Measurements from ENCODE around the gene SAMD11. TPM values are rescaled to one million over a fixed set of nuclear protein-coding genes. Genes with fewer than 3 reads are reported as not detected.

Gene SAMD11
- total and polyA plus RNA-seq, 2 donors (not counting 1 experiment from before 2014, with no cell fraction given) = not detected

DNA sequence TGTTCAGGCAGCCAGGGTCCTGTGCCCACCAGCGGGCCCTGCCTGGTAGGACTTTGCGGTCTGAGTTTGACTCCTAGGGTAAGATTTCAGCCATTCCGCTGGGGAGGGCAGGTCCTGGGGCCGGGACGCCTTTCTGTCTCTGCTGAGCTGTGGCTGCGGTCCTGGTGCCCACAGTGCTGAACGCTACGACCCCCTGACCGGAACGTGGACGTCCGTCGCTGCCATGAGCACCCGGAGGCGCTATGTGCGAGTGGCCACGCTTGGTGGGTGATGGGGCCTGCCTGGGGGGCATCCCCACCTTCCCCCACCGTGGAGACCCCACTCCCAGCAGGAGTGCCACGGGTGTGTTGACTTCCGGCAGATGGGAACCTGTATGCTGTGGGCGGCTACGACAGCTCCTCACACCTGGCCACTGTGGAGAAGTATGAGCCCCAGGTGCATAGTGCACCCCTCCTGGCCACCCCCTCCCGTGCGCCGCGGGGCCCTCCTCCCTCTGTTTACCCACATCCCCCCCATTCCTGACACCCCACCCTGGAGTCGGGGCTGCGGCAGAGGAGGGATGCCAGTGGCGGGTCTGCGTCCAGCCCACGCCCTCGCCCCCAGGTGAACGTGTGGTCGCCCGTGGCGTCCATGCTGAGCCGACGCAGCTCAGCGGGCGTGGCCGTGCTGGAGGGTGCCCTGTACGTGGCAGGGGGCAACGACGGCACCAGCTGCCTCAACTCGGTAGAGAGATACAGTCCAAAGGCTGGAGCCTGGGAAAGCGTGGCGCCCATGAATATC, 40.2 kb downstream of the SAMD11 start:
- H3K9ac ChIP-seq (ENCODE audit: low read length) = no peak overlapping the region
- H3K27me3 Mint-ChIP-seq = peaks cover 5% of the 10 kb centered on the region
- peak overlapping the region; percentile 46 for H3K27ac Mint-ChIP-seq
- H3K9me3 Mint-ChIP-seq (ENCODE audit: insufficient read depth) = no peaks in the 10 kb centered on the region
- no peaks in the 10 kb centered on the region for H3K36me3 ChIP-seq (replicated peaks in 1 of 2; ENCODE audit: control extremely low read depth in 1 of 2, control insufficient read depth in 1 of 2, extremely low read depth in 1 of 2, insufficient read depth in 2 of 2, low read length in 1 of 2)
- H4K20me1 ChIP-seq (ENCODE audit: control insufficient read depth, insufficient read depth, low read length, poor library complexity, severe bottlenecking) = peaks cover 1% of the 10 kb centered on the region
- DNase-seq = no peak
- no peak for TF ChIP-seq EZH2 (IDR thresholded peaks at IDR 0.05; ENCODE audit: borderline replicate concordance, insufficient read depth, low read depth, low read length, poor library complexity, severe bottlenecking)
- TF ChIP-seq, protein P1, sequence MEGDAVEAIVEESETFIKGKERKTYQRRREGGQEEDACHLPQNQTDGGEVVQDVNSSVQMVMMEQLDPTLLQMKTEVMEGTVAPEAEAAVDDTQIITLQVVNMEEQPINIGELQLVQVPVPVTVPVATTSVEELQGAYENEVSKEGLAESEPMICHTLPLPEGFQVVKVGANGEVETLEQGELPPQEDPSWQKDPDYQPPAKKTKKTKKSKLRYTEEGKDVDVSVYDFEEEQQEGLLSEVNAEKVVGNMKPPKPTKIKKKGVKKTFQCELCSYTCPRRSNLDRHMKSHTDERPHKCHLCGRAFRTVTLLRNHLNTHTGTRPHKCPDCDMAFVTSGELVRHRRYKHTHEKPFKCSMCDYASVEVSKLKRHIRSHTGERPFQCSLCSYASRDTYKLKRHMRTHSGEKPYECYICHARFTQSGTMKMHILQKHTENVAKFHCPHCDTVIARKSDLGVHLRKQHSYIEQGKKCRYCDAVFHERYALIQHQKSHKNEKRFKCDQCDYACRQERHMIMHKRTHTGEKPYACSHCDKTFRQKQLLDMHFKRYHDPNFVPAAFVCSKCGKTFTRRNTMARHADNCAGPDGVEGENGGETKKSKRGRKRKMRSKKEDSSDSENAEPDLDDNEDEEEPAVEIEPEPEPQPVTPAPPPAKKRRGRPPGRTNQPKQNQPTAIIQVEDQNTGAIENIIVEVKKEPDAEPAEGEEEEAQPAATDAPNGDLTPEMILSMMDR (IDR thresholded peaks at IDR 0.05) = no peak
- peaks cover 22 to 30% of the 10 kb centered on the region in 2 donors for H3K4me1 ChIP-seq (ENCODE audit: control insufficient read depth in 2 of 2, insufficient read depth in 2 of 2, low read length in 2 of 2)
- ChIA-PET POLR2A (no interaction called here), CTCF (no interaction called here)
- no peaks in the 10 kb centered on the region for H3K9me3 ChIP-seq (ENCODE audit: control extremely low read depth in 1 of 3, control insufficient read depth in 2 of 3, insufficient read depth in 1 of 3, low read length in 2 of 3)
- peaks cover 0 to 15% (median 5%) of the 10 kb centered on the region in 4 experiments for H3K27me3 ChIP-seq (replicated peaks in 1 of 4; ENCODE audit: control extremely low read depth in 1 of 4, control insufficient read depth in 3 of 4, insufficient read depth in 4 of 4, low read length in 3 of 4)
- peaks cover 1% of the 10 kb centered on the region for H3K79me2 ChIP-seq (ENCODE audit: control insufficient read depth, insufficient read depth, low read length)
- peak overlapping the region; percentile 49 for H3K4me3 Mint-ChIP-seq
- peaks cover 6% of the 10 kb centered on the region for H3K4me1 Mint-ChIP-seq
- intact Hi-C loops (cut with micrococcal nuclease) = no loop called here
- H3K4me3 ChIP-seq (ENCODE audit: control extremely low read depth in 1 of 5, extremely low read depth in 1 of 5, insufficient read depth in 1 of 5, low read depth in 2 of 5, low read length in 4 of 5) = no peak overlapping the region
- H2AFZ ChIP-seq (ENCODE audit: insufficient read depth, low read depth, low read length, poor library complexity, severe bottlenecking) = no peak overlapping the region
- no peak overlapping the region for H3K4me2 ChIP-seq (replicated peaks; ENCODE audit: low read depth, low read length, poor library complexity, severe bottlenecking)
- H3K27ac ChIP-seq (ENCODE audit: low read length in 2 of 2) = no peak overlapping the region
- ATAC-seq (ENCODE audit: low read depth) = no peak
- 94% methylated on average over 43 of the region's 47 CpGs for WGBS (ENCODE audit: insufficient coverage)
